ENCODE measurements around the gene DDAH2.
"Not testable (repeated sequence)": the region's sequence is repeated elsewhere in the genome, so short reads cannot be mapped to it uniquely, and the experiment has no call there.

The DDAH2 gene

DNA sequence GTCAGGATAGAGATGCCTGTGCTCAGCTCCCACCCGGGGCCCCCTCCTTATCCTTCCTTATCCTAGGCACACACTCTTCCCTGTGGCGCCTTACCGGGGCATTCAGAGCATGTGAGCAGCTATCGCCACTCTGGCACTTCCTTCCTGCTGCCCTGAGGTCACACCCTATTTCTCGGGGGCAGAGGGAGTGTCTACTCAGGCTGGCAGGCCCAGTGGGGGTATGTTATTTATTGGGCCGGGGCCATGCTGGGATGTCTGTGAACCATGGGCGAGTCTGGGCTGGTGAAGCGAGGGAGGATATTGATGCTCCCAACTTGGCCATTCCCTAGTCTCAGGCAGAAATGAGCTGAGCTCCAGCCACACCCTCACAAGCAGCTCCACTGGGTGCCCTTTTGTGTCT, 17.9 kb downstream of the DDAH2 start:
- DNase-seq: no peak

- DNase-seq: no peak
These were observed 18.4 kb downstream of the DDAH2 start for GRCh38 chr6:31710523-31711219.

DNA sequence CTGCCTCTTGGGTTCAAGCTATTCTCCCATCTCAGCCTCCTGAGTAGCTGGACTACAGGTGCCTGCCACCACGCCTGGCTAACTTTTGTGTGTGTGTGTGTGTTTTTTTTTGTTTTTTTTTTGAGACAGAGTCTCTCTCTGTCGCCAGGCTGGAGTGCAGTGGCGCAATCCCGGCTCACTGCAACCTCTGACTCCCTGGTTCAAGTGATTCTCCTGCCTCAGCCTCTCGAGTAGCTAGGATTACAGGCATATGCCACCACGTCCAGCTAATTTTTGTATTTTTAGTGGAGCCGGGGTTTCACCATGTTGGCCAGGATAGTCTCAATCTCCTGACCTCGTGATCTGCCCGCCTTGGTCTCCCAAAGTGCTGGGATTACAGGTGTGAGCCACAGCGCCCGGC, 19.9 kb downstream of the DDAH2 start:
- not testable (repeated sequence) for DNase-seq

- no peak for DNase-seq
These were observed 20.9 kb downstream of the DDAH2 start for GRCh38 chr6:31708224-31708623.

DNA sequence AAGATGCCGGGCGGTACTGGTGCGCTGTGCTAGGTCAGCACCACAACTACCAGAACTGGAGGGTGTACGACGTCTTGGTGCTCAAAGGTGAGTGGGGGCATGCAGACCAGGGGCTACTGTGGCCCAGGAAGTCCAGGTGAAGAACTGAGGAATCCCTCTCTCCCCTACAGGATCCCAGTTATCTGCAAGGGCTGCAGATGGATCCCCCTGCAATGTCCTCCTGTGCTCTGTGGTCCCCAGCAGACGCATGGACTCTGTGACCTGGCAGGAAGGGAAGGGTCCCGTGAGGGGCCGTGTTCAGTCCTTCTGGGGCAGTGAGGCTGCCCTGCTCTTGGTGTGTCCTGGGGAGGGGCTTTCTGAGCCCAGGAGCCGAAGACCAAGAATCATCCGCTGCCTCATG, 21.4 kb downstream of the DDAH2 start:
- no peak for DNase-seq

GRCh38 chr6:31706599-31706998, 22.5 kb downstream of the DDAH2 start, which contains the start of gene LY6G6F:
Gene LY6G6F (plus strand): TSS chr6:31706866. CDS start chr6:31706907, 41 bp downstream.
- no peak for DNase-seq

GRCh38 chr6:31705931-31706330, 23.2 kb downstream of the DDAH2 start:
- no peak for DNase-seq

DNA sequence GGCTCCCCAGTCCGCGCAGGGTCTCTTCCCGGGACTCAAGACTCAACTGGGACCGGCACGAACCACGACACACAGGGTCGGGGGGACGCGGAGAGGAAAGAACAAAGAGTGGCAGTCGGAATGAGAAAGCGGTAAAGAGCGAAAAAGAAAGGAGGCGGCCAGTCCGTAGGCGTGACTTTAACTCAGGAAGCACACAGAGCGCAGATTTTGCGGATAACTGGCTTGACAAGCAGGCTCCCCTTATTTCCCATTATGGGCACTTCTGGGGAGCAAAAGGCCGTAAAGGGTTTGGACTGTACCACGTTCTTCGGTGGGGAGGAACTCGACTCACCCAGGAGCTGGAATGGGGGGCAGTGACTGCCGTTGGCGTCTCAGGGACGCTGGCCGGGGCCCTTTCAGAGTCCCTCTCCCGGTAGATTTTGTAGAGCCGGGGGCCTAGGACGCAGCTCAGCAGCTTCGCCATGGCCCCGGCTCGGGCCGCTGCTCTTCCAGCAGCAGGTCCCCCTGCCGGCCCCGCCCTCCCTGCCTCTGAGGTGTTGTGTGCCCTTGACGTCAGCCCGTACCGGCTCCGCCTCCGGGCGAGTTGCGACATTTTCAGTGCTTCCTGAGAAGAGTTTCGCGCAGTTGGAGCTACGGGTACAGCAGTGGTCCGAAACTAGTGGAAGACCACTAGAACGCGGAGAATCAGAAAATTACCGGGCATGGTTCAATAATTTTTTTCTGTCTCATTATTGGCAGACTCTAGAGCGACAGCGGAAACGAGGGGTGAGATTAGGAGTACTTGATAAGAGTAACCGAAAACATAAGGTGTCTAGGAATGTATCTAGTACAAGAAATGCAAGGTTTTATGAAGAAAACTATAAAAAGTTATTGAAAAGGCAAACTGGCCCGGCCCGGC, 26.0 kb downstream of the DDAH2 start, which contains the start of gene ABHD16A:
ABHD16A (minus strand) TSS at position 506 of the 898 bp plus-strand sequence; CDS start at position 463, 43 bp downstream.
- peak; percentile 95 for DNase-seq

- peak; percentile 35 for DNase-seq
These were observed 26.7 kb downstream of the DDAH2 start for GRCh38 chr6:31702405-31702818.

- no peak for DNase-seq
These were observed 27.3 kb downstream of the DDAH2 start for GRCh38 chr6:31701666-31702404.

GRCh38 chr6:31700740-31701401, 28.2 kb downstream of the DDAH2 start:
- no peak for DNase-seq

DNA sequence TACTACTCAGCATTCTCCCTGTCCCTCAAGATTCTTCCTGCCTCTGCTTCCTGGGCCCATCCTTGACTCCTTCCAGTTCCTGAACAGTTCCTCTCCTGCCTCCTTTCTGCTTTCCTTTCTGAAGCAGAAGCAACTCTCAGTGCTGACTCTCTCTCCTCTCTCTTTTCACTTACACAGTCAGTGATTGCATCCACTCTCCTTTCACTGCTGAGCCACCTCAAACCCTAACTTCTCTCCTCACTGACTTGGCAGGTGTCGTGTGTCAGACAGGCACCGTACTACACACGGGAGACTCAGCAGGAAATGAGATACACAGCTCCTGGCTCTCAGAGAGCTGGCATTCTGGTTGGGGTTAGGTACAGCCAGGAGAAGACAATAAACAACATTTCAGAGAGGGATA, 31.5 kb downstream of the DDAH2 start:
- no peak for DNase-seq

DNA sequence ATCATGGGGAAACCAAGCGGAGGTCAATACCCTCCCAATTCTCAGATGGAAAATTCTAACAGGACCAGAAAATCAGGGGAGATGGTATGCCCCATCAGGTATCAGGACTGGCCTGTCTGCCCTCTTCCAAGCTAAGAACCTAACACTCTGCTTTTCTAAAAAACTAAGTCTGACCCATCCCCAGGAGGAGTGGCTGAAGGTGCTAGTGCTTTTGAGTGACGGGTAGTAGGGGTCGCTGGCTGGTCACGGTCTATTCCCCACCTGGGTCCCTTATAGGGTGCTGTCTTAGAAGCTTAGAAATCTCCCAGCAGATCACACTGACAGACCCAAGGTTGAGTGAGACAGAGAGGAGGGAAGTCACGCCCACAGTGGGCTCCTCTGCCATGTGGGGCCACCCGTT, 35.6 kb downstream of the DDAH2 start:
- DNase-seq: no peak

- DNase-seq: no peak
These were observed 36.2 kb downstream of the DDAH2 start for GRCh38 chr6:31692886-31693285.

DNA sequence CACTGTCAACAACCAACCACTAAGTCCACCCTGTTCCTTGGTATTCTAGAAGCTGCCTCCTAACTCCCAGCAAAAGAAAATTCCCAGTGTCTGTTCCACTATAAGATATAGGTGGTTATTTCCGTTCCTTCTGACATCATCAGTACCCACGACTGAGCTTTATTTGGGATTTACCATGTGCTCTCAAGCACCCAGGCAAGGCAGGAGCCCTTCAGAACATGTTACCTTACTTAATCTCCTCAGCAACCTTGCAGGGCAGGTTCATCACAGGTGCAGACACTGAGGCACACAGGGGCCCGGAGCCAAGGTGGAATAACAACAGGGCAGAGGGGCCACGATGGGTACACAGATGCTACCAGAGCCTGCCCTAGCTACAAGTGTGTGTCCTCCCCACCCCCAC, 36.7 kb downstream of the DDAH2 start:
- DNase-seq: no peak

DNA sequence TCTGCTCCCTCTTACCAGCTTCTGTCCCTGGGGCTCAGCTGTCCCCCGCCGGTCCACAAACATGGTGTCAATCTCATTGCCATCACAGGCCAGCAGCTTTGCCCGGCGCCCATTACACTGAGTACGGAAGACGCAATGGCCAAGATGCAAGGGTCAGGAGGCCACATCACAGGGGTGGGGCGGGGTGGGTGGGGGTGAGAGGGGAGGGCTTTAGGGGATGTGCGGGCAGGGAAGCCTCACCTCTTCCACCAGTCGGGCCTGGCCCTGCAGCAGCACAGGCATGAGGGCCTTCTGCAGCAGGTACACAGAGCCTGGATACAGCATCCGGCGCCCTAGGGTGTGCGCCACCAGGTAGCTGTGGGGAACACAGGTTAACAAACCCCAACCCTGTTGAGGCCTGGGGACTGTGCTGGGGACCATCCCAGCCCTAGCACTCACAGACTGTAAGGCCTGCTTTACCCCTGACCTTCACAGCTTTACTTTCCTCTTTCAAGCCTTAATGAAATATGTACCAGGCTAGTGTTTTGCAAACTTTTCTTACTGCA, 37.5 kb downstream of the DDAH2 start:
- DNase-seq: no peak

DNA sequence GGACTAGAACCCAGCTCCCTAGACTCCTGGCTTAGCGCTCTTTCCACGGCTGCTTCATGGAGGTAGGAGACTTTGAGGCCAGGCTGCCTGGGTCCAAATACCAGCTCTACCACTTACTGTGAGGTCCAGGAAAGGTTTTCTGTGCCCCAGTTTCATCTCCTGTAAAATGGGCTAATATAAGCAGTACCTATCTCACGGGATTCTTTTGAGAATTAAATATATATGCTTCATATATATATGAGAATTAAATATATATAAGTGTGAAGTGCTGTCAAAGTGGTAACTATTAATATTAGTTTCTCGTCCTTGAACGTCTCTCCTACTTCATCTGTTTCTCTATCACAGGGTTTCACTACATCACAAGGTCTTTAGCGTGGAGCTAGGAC, 38.0 kb downstream of the DDAH2 start:
- DNase-seq: no peak

GRCh38 chr6:31690231-31691077, 38.6 kb downstream of the DDAH2 start:
- no peak for DNase-seq

DNA sequence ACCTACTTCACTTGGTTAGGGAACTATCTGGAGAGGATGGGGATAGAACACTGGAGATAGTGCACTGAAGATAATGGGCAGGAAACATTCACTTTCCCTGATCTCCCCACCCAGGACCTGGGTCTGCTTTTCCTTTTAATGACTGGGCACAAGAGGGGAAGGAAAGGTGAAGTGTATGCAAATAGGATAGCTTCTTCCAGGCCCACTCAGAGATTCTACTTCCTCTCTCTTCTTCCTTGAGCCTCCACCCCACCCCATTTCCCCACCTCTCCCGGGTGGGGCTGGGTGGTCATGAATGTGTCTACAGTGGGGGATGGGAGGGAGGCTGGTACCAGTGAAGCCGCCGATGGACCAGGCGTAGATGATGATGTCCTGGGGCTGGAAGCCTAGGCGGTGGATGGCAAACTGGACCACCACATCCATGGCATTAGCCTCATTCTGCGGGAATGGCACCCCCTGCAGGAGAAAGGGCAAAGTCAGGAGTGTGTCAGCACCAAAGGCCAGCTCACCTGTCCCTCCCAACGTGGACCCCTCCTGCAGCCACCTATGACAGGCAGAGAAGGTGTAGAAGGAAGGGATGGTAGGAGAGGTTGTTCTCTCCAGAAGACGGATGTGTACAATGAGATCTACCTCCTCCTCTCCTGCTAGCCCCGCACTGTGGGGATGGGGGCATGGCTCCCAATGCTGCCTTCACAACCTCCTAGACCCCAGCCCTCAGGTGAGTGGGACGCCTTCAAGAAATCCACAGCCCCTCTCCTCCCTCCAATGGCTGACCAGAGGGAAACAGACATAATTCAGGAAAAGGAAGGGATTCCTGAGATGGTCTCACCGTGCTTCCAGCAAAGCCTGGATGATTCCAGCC, 39.6 kb downstream of the DDAH2 start:
- DNase-seq: no peak

All from stimulated activated naive CD4-positive, alpha-beta T cell treated with Interleukin-2 at 50 U/mL for 16 hours (primary cell).